ENCODE data around the gene ZNF490.
"Not testable (repeated sequence)": the region's sequence is repeated elsewhere in the genome, so short reads cannot be mapped to it uniquely, and the experiment has no call there.

ZNF490 gene

DNA sequence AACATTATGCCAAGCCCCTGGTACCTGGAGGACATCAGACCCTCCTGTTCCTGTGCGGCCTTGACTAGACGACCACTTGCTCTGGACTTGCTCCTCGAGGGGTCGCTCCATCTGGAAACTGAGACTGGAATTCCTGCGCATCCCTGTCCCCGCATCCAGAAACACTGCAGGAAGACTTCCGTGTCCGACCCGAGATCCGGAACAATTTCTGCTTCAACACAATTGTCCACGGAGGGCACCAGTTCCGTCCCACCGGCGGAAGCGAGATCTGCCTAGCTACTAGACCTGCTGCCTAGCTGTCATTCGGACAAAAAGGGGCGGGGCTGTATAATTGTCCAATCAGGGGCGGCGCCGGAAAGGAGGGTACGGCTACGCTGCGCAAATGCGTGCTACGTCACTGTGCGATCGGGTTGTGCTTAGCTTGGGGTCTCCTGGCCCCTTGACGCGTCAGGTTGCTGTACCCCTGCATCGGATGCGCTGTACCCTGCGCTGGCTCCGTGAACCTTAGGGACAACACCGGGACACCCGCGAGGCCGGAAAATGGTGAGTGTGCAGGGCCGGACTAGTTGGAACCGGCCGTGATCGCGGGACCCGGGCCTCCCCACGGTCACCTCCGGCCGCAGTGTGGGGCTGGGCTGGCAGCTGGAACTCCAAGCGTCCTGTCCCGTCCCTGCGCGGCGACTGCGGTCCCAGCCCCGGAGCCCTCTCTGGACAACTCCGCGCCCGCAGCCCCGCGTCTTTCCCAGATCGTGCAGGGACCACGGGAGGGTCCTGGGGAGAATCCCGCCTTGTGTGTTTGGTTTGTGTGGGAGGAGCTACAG, at the start of gene ZNF490, which contains the start of gene ZNF791:
Gene ZNF490 (minus strand): TSS at position 274 of the 821 bp plus-strand sequence. CDS start 133 bp downstream, at position 141.
Gene ZNF791 (plus strand): TSS at position 381 of the 821 bp plus-strand sequence. CDS start 160 bp downstream, at position 541.
- peak; percentile 87 to 97 (median 93) for DNase-seq

- no peak for DNase-seq
Observed at GRCh38 chr19:12657966-12658365, 47.4 kb upstream of the ZNF490 start.

GRCh38 chr19:12656899-12657571, 46.4 kb upstream of the ZNF490 start:
- peak in 1 of 6 experiments; percentile 5 for DNase-seq

- DNase-seq: no peak
Observed at GRCh38 chr19:12655546-12655945, 44.9 kb upstream of the ZNF490 start.

DNA sequence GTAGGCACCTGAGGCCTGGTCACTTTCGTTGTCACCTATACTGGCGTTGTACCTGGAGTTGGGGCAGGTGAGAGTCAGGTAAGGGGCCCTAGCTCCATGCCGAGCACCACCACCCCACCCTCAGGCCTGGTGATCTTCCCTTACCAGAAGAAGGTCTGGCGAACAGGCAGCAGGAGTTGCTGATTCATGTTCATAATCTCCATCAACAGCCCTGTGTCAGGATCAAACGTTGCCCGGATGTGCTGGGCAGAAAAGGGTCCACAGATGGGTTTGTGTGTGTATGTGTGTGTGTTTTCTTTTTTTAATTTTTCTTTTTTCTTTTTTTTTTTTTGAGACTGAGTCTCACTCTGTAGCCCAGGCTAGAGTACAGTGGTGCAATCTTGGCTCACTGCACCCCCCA, 41.6 kb upstream of the ZNF490 start:
- no peak for DNase-seq

GRCh38 chr19:12649941-12650340, 39.3 kb upstream of the ZNF490 start:
- no peak for DNase-seq

DNA sequence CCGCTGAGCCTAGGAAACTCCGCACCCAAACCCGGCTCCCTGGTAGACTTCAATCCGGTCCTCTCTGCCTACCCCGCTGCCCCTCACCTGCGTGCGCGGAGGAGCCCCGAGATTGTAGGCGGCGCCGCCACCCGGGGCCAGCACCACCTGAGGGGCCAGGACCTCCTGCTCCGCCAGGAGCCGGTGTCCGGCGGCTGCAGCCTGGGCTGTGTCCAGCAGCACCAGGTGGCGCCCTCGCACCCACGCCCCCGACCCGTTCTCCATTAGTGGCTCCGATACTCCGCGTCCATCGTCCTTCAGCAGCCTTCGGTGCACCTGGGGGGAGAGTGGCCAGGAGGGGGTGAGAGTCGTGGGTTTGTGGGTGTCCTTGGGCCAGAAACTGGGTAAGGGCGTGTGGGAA, 37.5 kb upstream of the ZNF490 start:
- DNase-seq: no peak

- DNase-seq: peak in 3 of 6 experiments; percentile 24 to 34 (median 34)
Observed at GRCh38 chr19:12647490-12648071, 37.0 kb upstream of the ZNF490 start.

GRCh38 chr19:12647047-12647446, 36.4 kb upstream of the ZNF490 start:
- DNase-seq: no peak

- no peak for DNase-seq
Observed at GRCh38 chr19:12646551-12646950, 35.9 kb upstream of the ZNF490 start.

DNA sequence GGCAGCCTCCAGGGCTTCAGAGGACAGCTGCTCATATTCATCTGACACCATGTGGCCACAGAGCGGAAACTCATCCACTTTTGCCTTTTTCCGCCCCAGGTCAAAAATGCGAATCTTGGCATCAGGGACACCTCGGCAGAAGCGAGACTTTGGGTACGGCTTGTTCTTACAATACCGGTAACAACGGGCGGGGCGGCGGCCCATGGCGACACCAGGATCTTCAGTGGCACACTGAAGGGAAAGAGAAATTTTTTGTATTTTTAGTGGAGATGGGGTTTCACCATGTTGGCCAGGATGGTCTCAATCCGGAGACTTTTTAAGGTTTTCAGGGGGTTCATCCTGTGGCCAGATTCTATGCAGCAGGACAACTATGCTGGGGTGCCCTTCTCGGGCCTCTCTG, 33.1 kb upstream of the ZNF490 start:
- DNase-seq: not testable (repeated sequence)

GRCh38 chr19:12642506-12642905, 31.9 kb upstream of the ZNF490 start:
- DNase-seq: no peak

GRCh38 chr19:12641456-12641855, 30.8 kb upstream of the ZNF490 start:
- no peak for DNase-seq

- peak; percentile 64 to 77 (median 72) for DNase-seq
Observed at GRCh38 chr19:12639901-12640613, 29.4 kb upstream of the ZNF490 start.

GRCh38 chr19:12638611-12639182, 28.1 kb upstream of the ZNF490 start:
- no peak for DNase-seq

DNA sequence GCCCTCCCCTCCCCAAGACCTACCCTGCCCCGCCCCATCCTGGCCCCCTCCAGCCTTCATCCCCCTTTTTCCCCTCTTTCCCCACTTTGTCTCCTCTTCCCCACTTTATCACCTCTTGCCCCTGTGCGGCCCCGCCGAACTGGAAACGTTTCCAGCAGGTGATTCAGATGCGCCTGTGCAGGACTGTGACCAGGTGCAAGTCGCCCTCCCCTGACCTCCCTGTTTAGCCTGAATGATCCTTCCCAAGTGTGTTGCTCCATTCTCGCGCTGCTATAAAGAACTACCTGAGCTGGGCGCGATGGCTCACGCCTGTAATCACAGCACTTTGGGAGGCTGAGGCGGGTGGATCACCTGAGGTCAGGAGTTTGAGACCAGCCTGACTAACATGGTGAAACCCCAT, 26.0 kb upstream of the ZNF490 start:
- no peak for DNase-seq

GRCh38 chr19:12629215-12629614, 18.6 kb upstream of the ZNF490 start:
- no peak for DNase-seq

GRCh38 chr19:12628040-12629022, 17.7 kb upstream of the ZNF490 start:
- no peak for DNase-seq

DNA sequence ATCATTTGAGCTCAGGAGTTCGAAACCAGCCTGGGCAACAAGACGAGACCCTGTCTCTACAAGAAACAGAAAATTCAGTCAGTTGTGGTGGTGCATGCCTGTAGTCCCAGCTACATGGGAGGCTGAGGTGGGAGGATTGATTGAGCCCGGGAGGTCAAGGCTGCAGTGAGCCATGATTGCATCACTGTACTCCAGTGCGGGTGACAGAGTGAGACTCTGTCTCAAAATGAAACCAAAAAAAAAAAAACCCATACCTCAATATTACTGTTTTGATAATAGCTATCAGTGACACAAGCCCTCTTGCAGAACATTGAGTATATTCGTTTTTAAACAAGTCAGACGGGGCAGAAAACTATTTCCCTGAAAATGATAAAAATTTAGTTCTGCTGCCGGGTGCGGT, 16.3 kb upstream of the ZNF490 start:
- DNase-seq: no peak

- DNase-seq: no peak
Observed at GRCh38 chr19:12623361-12624031, 12.9 kb upstream of the ZNF490 start.

All from stimulated activated naive CD4-positive, alpha-beta T cell (primary cell).